Measurements from ENCODE around the gene AP1G1.
A peak's percentile ranks its signal among the peaks of the same experiment; 100 is the strongest.
"Not testable (repeated sequence)": the region's sequence is repeated elsewhere in the genome, so short reads cannot be mapped to it uniquely, and the experiment has no call there.

AP1G1 gene

GRCh38 chr16:71808593-71809459, at the start of gene AP1G1:
AP1G1 (minus strand) TSS chr16:71808834; CDS start chr16:71789479, 19,355 bp downstream.
- DNase-seq (ENCODE audit: low spot score): peak; percentile 96

- DNase-seq (ENCODE audit: low spot score): no peak
Measured at GRCh38 chr16:71855937-71856662, 47.5 kb upstream of the AP1G1 start.

- no peak for DNase-seq (ENCODE audit: low spot score)
Measured at GRCh38 chr16:71854369-71854948, 45.8 kb upstream of the AP1G1 start.

GRCh38 chr16:71853413-71853812, 44.8 kb upstream of the AP1G1 start:
- DNase-seq (ENCODE audit: low spot score): no peak

- no peak for DNase-seq (ENCODE audit: low spot score)
Measured at GRCh38 chr16:71852561-71852960, 43.9 kb upstream of the AP1G1 start.

GRCh38 chr16:71852158-71852557, 43.5 kb upstream of the AP1G1 start:
- no peak for DNase-seq (ENCODE audit: low spot score)

- DNase-seq (ENCODE audit: low spot score): no peak
Measured at GRCh38 chr16:71851746-71852145, 43.1 kb upstream of the AP1G1 start.

- DNase-seq (ENCODE audit: low spot score): no peak
Measured at GRCh38 chr16:71848622-71849021, 40.0 kb upstream of the AP1G1 start.

GRCh38 chr16:71847096-71847495, 38.5 kb upstream of the AP1G1 start:
- no peak for DNase-seq (ENCODE audit: low spot score)

GRCh38 chr16:71846431-71846830, 37.8 kb upstream of the AP1G1 start:
- DNase-seq (ENCODE audit: low spot score): no peak

GRCh38 chr16:71845639-71846430, 37.2 kb upstream of the AP1G1 start, which contains the start of gene ATXN1L:
ATXN1L (plus strand) TSS chr16:71845976; CDS start chr16:71849741, 3,765 bp downstream.
- peak; percentile 90 for DNase-seq (ENCODE audit: low spot score)

- no peak for DNase-seq (ENCODE audit: low spot score)
Measured at GRCh38 chr16:71843572-71843971, 34.9 kb upstream of the AP1G1 start.

- DNase-seq (ENCODE audit: low spot score): no peak
Measured at GRCh38 chr16:71840052-71840451, 31.4 kb upstream of the AP1G1 start.

- no peak for DNase-seq (ENCODE audit: low spot score)
Measured at GRCh38 chr16:71837150-71837549, 28.5 kb upstream of the AP1G1 start.

GRCh38 chr16:71834291-71834690, 25.7 kb upstream of the AP1G1 start:
- DNase-seq (ENCODE audit: low spot score): no peak

GRCh38 chr16:71832112-71832511, 23.5 kb upstream of the AP1G1 start:
- not testable (repeated sequence) for DNase-seq (ENCODE audit: low spot score)

GRCh38 chr16:71831698-71832097, 23.1 kb upstream of the AP1G1 start:
- not testable (repeated sequence) for DNase-seq (ENCODE audit: low spot score)

- DNase-seq (ENCODE audit: low spot score): no peak
Measured at GRCh38 chr16:71830359-71830758, 21.7 kb upstream of the AP1G1 start.

- no peak for DNase-seq (ENCODE audit: low spot score)
Measured at GRCh38 chr16:71826533-71827017, 17.9 kb upstream of the AP1G1 start.

- not testable (repeated sequence) for DNase-seq (ENCODE audit: low spot score)
Measured at GRCh38 chr16:71817155-71817500, 8.5 kb upstream of the AP1G1 start.

GRCh38 chr16:71811261-71811803, 2.7 kb upstream of the AP1G1 start:
- no peak for DNase-seq (ENCODE audit: low spot score)

- not testable (repeated sequence) for DNase-seq (ENCODE audit: low spot score)
Measured at GRCh38 chr16:71810155-71810530, 1.5 kb upstream of the AP1G1 start.
